Measurements from ENCODE around the gene PALLD. TPM values are rescaled to one million over a fixed set of nuclear protein-coding genes. Genes with fewer than 3 reads are reported as not detected.

PALLD gene
- total and polyA plus RNA-seq, 2 donors, result 441 to 760 TPM

DNA sequence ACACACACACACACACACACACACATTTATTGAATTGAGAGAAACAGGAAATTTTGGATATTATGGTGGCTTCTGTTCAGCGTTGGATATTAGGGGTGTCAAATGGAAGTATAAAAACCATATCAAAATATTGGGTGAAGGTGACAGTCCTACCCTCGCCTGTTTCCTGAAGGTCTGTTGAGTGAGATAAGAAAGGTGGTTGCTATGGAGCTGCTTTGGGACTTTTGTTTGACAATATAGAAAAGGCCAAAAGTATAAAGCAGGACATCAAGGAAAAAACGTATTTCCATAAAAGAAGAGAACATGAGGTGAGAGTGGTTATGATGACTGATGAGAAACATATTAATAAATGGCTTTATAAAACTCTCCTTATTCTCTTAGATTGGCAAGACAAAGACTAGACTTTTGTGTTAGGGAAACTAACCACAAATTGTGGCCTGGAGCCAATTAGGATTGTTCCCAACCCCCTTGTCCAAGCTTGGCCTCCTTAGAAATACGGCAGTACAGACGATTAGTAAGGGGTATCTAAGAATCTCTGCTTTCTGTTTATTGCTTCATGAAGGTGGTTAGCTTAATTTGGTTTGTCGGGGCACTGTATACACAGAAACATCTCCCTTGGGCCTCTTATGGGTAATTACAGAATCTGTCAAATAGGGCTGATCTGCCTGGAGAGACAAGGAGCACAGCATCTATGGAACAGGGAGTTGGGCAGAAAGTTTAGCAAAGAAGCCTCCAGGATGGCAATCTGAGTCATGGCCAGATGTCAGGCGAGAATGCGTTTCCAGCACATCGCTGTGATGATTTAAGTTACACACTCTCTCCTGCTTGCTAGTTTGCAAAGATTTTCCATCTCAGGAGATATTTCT, 315.2 kb downstream of the PALLD start:
- DNase-seq (ENCODE audit: extremely low spot score), result no peak
- no peaks in the 10 kb centered on the region for H3K36me3 ChIP-seq (ENCODE audit: insufficient read depth)
- H3K4me3 ChIP-seq (ENCODE audit: low read depth, low read length), result no peak overlapping the region
- H3K27ac ChIP-seq (ENCODE audit: low read depth), result peak overlapping the region; percentile 71
- 35% methylated on average over 9 of the region's 9 CpGs for WGBS
- no peaks in the 10 kb centered on the region for H3K4me1 ChIP-seq (ENCODE audit: insufficient read depth)

DNA sequence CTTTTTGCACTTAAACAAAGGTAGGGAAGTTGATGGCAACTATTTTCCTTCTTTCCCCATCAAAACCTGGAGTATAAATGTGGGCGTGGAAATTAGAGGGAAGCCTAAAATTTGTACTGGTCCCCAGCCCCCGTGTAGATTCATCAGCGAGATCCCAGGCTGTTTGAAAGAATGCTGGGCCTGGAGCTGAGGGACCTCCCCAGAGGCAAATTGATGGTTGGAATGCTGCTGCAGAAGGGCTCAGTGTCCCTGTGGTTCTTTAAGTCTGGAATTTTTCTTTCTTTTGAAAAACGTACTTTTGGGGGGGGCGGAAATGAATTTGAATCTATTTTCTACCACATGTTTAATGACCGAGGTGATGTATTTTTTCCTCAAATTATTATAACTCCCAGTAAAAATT, 316.0 kb downstream of the PALLD start:
- Histone ChIP-seq H3K36me3 (ENCODE audit: insufficient read depth) (no peaks in the 10 kb centered on the region), H3K4me3 (ENCODE audit: low read depth, low read length) (no peak overlapping the region), H3K4me1 (ENCODE audit: insufficient read depth) (no peaks in the 10 kb centered on the region), H3K27ac (ENCODE audit: low read depth) (no peak overlapping the region)
- DNase-seq (ENCODE audit: extremely low spot score), result no peak
- WGBS, result 58% methylated on average over 6 of the region's 6 CpGs

DNA sequence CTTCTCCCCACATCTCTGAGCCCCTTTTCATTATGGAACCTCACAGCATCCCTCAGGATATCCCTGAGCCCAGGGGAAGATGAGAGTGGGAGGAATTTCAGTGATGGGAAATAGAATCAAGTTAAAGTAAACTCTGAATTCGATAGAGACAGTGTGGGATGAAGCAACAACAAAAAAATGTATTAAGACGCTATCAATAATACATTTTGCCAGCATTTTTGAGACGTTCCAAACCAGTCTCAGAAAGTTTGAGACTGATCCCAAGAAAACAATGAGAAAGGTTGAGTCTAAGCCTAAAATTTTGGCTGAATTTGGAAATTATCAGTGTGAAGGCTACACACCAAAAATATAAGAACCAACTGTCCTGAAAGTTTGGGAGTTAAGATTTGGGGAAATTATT, 317.0 kb downstream of the PALLD start:
- Histone ChIP-seq H3K4me1 (ENCODE audit: insufficient read depth) (no peaks in the 10 kb centered on the region), H3K36me3 (ENCODE audit: insufficient read depth) (no peaks in the 10 kb centered on the region), H3K27ac (ENCODE audit: low read depth) (no peak overlapping the region), H3K4me3 (ENCODE audit: low read depth, low read length) (no peak overlapping the region)
- 45% methylated on average over 3 of the region's 3 CpGs for WGBS
- DNase-seq (ENCODE audit: extremely low spot score), result no peak

DNA sequence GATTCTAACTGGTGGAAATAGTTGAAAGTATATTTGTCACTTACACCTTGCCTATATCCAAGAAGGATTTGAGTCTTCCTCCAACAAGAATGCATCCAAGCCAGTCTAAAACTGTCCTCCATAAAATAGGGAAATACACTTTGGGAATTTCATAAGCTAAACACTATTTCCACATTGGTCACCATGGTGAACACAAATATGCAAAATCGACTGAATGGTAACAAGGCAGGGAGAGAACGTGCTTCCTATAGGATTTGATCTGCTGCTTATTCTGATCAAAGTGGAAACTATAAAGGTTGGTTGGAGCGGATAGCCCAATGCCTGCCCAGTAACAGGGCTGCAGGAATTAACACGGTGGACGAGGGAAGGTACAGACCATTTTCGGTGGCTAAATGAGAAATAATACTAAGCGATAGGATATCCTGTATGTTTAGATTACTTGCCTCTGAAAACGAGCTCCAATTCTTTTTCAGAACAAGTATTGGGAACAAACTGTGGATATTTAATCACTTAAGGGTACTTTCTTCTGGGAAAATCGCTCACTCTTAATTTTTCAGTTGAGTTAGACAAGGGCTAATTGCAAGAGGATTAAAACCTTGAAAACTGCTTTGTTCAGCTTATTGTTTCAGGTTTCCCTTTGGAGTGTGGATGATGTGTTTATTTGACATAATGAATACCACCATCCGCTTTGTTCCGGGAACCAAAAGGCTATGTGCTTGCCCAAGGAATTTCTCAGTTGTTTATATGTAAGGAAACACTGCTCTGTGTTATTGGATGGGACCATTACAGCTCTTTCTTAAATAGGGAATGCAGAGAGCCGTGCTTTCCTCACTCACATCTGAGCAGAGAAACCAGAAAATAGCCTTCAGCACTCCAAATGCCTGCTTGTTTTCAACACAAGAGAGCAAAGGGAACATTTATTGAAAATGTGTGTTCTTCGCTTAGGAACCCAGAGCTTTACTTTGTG, 318.8 kb downstream of the PALLD start:
- no peak for DNase-seq (ENCODE audit: extremely low spot score)
- Histone ChIP-seq H3K4me1 (ENCODE audit: insufficient read depth) (no peaks in the 10 kb centered on the region), H3K36me3 (ENCODE audit: insufficient read depth) (no peaks in the 10 kb centered on the region), H3K4me3 (ENCODE audit: low read depth, low read length) (no peak overlapping the region), H3K27ac (ENCODE audit: low read depth) (peak overlapping the region; percentile 33)
- 24% methylated on average over 13 of the region's 13 CpGs for WGBS

DNA sequence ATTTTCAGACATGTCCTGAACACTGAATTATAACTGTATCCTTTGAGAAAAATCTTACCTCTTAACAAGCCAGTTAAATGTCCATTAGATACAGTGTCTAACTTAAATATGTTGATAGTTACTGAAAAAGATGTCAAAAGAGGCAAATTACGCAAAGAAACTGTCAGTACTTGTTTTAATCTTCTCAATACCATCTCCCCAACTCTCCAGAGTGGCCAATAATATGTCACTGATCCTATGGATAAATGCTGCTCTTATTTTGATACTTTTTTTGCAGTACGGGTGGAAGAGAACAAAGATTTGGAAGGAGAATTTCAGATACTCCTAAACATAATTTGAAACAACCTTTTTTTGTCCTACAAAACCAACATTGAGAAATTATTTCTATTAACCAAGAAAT, 320.5 kb downstream of the PALLD start:
- H3K36me3 ChIP-seq (ENCODE audit: insufficient read depth), result no peaks in the 10 kb centered on the region
- H3K27ac ChIP-seq (ENCODE audit: low read depth), result peak overlapping the region; percentile 23
- H3K4me3 ChIP-seq (ENCODE audit: low read depth, low read length), result no peak overlapping the region
- WGBS, result 43% methylated on average over 2 of the region's 2 CpGs
- no peaks in the 10 kb centered on the region for H3K4me1 ChIP-seq (ENCODE audit: insufficient read depth)
- no peak for DNase-seq (ENCODE audit: extremely low spot score)

DNA sequence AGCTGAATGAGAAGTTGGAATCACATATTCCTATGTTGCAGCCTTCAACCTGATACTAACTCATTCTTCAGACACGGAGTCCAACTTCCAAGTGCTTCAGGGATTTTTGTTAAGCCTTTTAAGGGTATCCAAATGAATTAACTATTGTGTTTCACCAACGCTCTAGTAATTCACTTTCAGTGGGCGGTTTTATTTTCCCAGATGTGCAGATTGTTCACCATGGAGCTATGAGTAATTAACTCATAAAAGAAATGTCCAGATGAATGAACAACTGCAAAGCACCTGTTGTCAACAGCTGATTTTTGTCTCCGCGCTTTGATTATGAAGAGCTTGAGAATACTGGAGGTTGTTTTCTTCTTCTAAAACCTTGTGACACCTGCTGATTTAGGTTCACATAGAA, 325.6 kb downstream of the PALLD start:
- no peak overlapping the region for H3K27ac ChIP-seq (ENCODE audit: low read depth)
- DNase-seq (ENCODE audit: extremely low spot score), result no peak
- 87% methylated on average over 5 of the region's 5 CpGs for WGBS
- no peak overlapping the region for H3K4me3 ChIP-seq (ENCODE audit: low read depth, low read length)
- H3K4me1 ChIP-seq (ENCODE audit: insufficient read depth), result no peaks in the 10 kb centered on the region
- H3K36me3 ChIP-seq (ENCODE audit: insufficient read depth), result no peaks in the 10 kb centered on the region

DNA sequence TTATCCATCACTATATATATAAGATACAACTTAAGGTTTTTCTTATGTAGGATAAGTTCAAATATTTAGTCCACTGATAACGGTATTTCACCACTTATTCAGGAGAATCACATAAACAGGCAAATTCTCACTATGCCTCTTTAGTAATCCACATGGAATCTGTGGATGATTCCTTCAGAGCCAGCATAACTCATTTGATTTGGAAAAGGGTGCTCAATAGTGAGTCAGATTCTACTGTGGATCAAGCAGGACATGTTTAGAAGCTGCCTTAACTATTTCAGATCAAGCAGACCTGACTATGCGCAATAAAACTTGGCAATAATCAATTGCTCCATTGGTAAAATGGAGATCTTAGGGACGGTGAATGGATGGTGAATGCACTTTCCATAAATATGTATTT, 329.1 kb downstream of the PALLD start:
- Histone ChIP-seq H3K27ac (ENCODE audit: low read depth) (no peak overlapping the region), H3K4me3 (ENCODE audit: low read depth, low read length) (no peak overlapping the region), H3K36me3 (ENCODE audit: insufficient read depth) (no peaks in the 10 kb centered on the region), H3K4me1 (ENCODE audit: insufficient read depth) (no peaks in the 10 kb centered on the region)
- whole genome bisulfite sequencing, result 92% methylated on average over 3 of the region's 3 CpGs
- DNase-seq (ENCODE audit: extremely low spot score), result no peak

DNA sequence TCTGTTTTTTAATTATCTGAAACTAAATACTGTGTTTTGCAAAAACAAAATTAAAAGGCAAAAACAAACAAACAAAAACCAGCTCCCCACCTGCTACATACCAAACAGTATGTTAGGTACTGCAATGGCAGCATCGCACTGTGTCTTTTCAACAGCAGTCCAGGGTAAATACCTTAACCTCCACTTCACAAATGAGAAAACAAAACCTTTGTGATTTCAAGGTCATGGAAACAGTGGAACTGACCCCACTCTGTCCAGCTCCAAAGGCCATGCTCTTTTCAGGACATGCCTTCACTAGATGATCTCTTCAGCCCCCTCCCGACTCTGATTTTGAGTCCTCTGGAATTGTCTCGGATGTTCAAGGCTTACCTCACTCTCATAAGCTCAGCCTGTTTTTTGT, 329.8 kb downstream of the PALLD start:
- no peak for DNase-seq (ENCODE audit: extremely low spot score)
- no peaks in the 10 kb centered on the region for H3K36me3 ChIP-seq (ENCODE audit: insufficient read depth)
- no peak overlapping the region for H3K4me3 ChIP-seq (ENCODE audit: low read depth, low read length)
- H3K4me1 ChIP-seq (ENCODE audit: insufficient read depth), result no peaks in the 10 kb centered on the region
- H3K27ac ChIP-seq (ENCODE audit: low read depth), result no peak overlapping the region
- 70% methylated on average over 3 of the region's 3 CpGs for WGBS

DNA sequence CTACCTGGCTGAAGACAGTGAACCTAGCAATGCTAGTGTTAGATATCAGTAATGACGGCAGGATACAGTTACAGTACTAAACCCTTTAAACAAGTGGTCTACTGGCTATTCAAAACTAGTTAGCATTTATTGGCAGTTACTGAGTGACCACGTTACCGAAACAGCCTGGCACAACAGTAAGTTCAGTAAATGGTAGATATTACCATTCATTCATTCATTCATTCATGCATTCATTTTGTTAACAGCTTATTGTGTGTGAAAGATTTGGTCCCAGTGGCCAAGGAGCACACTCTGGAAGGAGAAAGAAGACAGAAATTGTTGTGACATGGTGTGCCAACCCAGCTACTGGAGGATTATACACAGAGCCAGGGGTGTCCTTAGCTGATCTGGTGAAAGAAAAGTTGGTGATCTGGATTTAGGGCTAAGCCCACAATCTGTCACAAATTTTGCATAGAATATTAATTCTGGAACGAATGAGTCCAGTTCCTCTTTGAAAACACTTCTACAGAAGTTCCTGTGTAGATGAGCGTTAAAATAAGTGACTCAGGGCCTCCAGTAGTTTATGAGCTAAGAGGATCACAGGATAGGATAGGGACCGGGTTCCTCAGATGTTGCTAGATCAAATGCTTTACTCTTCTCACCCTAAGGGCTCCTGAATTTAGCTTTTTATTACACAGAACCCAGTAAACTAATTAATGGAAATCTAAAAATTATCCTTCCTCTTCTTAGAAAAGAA, 334.1 kb downstream of the PALLD start:
- 52% methylated on average over 6 of the region's 6 CpGs for WGBS
- Histone ChIP-seq H3K27ac (ENCODE audit: low read depth) (peak overlapping the region; percentile 52), H3K4me3 (ENCODE audit: low read depth, low read length) (peak overlapping the region; percentile 79), H3K36me3 (ENCODE audit: insufficient read depth) (no peaks in the 10 kb centered on the region), H3K4me1 (ENCODE audit: insufficient read depth) (no peaks in the 10 kb centered on the region)
- DNase-seq (ENCODE audit: extremely low spot score), result no peak

DNA sequence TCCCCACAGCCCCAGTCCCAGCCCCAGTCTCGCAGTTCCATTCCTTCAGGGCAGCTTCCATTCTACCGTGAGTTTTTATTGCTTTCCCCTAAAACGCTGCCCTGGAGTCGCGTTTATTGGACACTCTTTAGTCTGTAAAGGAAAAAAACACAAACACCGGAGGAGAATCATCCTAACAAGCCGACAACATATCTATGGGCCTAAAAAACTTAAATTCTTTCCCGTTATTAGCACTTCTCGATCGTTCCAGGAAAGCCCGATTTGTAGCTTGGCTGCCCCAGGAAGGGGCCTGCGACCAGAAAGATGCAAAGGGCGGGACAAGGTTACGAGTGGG, 334.7 kb downstream of the PALLD start:
- H3K36me3 ChIP-seq (ENCODE audit: insufficient read depth), result no peaks in the 10 kb centered on the region
- 2% methylated on average over 14 of the region's 14 CpGs for WGBS
- peak overlapping the region; percentile 79 for H3K4me3 ChIP-seq (ENCODE audit: low read depth, low read length)
- H3K27ac ChIP-seq (ENCODE audit: low read depth), result peak overlapping the region; percentile 52
- H3K4me1 ChIP-seq (ENCODE audit: insufficient read depth), result no peaks in the 10 kb centered on the region
- no peak for DNase-seq (ENCODE audit: extremely low spot score)

DNA sequence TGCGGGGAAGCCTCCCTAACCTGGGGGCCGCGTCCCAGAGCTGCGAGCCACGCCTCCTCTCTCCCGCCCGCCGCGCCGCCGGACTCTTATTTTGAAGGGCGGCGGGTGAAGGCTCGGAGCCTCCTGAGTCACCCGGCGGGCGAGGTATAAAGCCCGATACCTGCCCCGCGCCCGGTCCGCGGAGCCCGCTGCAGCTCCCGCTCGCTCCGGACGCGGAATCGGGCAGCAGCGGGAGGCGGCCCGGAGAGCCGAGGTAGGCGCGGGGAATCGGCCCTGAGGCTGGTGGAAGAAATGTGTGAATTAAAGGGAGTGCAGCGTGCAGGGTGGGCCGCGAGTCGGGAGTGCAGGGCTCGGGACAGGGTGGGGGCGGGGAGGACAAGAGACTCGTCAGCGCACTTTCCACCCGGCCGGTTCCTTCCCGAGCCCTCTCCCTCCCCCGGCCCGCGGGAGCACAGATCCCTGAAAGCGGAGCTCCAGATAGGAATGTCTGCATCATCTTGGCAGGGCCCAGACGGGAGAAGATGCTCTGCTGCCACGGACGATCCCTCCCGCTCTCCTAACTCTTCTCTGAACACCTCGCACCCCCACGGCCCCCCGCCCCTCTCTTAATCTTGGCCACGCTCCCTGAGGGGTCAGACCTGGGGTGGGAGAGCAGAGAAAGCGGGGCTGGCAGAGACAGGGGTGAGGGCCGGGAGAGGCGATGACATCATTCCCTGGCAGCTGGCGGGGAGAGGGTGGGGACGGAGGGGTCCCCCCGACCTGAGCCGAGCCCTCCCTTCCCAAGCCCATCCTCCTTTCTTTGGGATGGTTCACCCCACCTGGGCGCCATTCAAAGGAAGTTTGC, 335.3 kb downstream of the PALLD start:
- under 1% methylated on average over 68 of the region's 68 CpGs for WGBS
- no peak for DNase-seq (ENCODE audit: extremely low spot score)
- no peaks in the 10 kb centered on the region for H3K4me1 ChIP-seq (ENCODE audit: insufficient read depth)

DNA sequence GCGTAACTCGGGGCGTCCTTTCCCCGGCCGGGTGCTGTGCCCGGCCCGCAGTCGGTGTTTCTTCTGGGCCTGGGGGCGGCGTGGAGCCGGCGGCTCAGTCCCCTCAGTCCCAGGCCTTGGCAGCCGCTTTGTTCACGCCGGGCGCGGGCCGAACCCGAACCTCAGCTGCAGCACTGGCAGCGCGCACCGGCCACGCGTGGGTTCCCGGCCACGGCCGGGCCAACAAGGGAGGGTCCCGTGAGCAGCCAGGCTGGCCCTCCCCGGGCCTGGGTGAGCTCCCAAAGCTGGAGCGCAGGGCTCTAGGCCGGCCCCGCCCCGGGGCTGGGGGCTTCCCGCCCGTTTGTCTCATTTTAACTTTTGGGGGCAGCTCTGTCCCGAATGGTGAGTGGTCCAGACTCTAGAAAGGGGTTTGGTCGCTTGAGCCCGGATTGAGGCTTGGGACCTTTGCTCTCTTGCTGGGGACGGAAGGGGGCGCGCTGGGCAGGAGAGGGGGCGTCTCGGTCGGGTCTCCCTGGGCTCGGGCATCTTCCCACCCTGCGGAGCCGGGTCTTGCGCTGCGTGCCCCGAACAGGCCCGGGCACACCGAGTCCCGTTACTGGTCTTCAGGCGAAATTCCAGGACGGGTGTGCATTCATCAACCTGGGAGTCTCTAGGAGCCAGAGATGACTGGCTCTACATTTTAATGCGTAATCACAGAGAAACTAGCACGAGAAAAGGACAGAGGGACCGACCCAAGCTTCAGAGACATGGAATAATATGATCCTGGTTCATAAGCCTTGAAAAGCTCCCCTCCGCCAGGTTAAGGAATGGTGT, 336.1 kb downstream of the PALLD start:
- H3K4me1 ChIP-seq (ENCODE audit: insufficient read depth), result no peaks in the 10 kb centered on the region
- H3K36me3 ChIP-seq (ENCODE audit: insufficient read depth), result no peaks in the 10 kb centered on the region
- 3% methylated on average over 59 of the region's 59 CpGs for WGBS
- DNase-seq (ENCODE audit: extremely low spot score), result no peak
- H3K27ac ChIP-seq (ENCODE audit: low read depth), result peak overlapping the region; percentile 90
- H3K4me3 ChIP-seq (ENCODE audit: low read depth, low read length), result peak overlapping the region; percentile 79

More for the DNA sequence above, 335.3 kb downstream of the PALLD start:
- peak overlapping the region; percentile 90 for H3K27ac ChIP-seq (ENCODE audit: low read depth)
- no peaks in the 10 kb centered on the region for H3K36me3 ChIP-seq (ENCODE audit: insufficient read depth)
- H3K4me3 ChIP-seq (ENCODE audit: low read depth, low read length), result peak overlapping the region; percentile 79

Data from urinary bladder (tissue), 4 donors.